BE2C (cell line): Measurements from ENCODE around the gene VEGFA.

Source experiments
- DNase-seq: peaks from one replicate; pipeline ENCODE4 v3.0.0-alpha.2; 2020
- H3K27me3 ChIP-seq: fragments of 250-450 bp; sonication (Bioruptor Pico); 2 replicates; pipeline ENCODE4 v1.5.1; 2020; ENCODE audit warnings: mild to moderate bottlenecking
- H3K36me3 ChIP-seq: fragments of 250-450 bp; sonication (Bioruptor Pico); 2 replicates; pipeline ENCODE4 v1.5.1; 2020; ENCODE audit warnings: mild to moderate bottlenecking
- H3K4me1 ChIP-seq: fragments of 250-450 bp; sonication (Bioruptor Pico); 2 replicates; pipeline ENCODE4 v1.5.1; 2020
- H3K4me3 ChIP-seq: 2 replicates; pipeline ENCODE4 v1.5.1; 2011; ENCODE audit warnings: low read depth, low read length
- H3K9me3 ChIP-seq: fragments of 250-450 bp; sonication (Bioruptor Pico); 2 replicates; pipeline ENCODE4 v1.5.1; 2020
- TF ChIP-seq, protein P1 (sequence below): IDR thresholded peaks from 2 replicates; pipeline ENCODE4 v1.5.1; 2012; ENCODE audit warnings: mild to moderate bottlenecking, low read depth, low read length

VEGFA gene

DNA sequence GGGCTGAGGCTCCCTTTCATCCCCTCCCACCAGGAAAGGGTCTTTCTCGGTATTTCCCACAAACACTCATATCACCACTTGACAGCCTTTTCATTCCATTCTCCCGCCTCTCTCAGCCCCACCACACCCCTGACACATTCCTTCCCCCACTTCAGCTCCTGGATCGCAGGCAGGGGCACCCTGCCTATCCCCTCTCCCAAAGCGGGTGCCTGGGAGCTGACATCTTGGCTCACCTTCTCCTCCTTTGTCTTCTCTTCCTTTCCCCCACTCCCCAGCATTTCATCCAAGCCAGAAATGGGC, 10.2 kb upstream of the VEGFA start:
- no peaks in the 10 kb centered on the region for H3K27me3 ChIP-seq
- TF ChIP-seq, protein P1, sequence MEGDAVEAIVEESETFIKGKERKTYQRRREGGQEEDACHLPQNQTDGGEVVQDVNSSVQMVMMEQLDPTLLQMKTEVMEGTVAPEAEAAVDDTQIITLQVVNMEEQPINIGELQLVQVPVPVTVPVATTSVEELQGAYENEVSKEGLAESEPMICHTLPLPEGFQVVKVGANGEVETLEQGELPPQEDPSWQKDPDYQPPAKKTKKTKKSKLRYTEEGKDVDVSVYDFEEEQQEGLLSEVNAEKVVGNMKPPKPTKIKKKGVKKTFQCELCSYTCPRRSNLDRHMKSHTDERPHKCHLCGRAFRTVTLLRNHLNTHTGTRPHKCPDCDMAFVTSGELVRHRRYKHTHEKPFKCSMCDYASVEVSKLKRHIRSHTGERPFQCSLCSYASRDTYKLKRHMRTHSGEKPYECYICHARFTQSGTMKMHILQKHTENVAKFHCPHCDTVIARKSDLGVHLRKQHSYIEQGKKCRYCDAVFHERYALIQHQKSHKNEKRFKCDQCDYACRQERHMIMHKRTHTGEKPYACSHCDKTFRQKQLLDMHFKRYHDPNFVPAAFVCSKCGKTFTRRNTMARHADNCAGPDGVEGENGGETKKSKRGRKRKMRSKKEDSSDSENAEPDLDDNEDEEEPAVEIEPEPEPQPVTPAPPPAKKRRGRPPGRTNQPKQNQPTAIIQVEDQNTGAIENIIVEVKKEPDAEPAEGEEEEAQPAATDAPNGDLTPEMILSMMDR: no peak

DNA sequence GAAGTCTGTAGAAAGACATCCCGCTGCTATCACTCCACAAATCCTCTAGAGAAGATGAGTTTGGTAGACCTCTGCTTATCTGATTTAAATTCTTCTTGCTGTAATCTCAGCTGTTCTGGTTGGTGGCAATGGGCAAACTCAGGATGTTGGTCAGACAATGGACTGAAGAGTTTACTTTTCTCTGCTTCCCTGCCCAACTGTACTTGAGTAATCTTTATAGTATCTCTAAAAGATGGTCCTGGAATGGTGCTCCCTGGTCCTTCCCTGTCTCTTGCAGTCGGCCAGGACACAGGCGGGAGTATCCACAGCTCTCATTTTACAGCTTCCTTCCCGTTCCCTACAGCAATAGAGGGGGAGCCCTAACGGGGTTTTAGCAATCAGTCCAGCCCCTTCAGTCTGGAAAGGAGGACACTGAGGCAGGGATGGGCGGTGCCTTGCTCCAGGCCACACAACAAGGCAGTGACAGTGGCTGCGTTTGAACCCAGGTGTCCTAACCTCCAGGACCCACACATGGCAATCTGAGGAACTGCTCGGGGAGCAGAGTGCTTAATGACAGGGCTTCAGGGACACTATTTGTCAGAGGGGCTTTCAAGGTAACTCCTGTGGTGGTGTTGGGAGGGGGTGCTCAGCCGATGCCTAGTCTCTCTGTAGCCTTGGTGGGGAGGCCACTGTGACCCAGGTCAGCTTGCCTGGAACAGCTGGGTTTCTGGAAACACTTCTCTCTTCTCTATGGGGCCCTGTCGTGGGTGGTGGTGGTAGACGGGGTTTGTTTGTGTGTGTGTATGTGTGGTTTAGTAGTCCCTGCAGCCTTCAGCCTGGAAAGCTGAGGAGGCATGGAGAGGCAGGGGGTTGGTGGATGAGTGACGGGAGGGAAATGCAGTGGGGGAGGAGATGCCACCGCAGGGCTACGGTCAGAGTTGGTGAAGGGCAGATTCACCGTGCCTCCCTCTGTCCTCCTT, 9.5 kb upstream of the VEGFA start:
- DNase-seq: no peak
- Histone ChIP-seq H3K9me3 (no peaks in the 10 kb centered on the region), H3K36me3 (no peaks in the 10 kb centered on the region), H3K4me3 (no peak overlapping the region), H3K27me3 (no peaks in the 10 kb centered on the region), H3K4me1 (no peaks in the 10 kb centered on the region)
- TF ChIP-seq, protein P1: no peak

More for the DNA sequence above, 10.2 kb upstream of the VEGFA start:
- Histone ChIP-seq H3K4me1 (no peaks in the 10 kb centered on the region), H3K9me3 (no peaks in the 10 kb centered on the region), H3K36me3 (no peaks in the 10 kb centered on the region), H3K4me3 (no peak overlapping the region)
- no peak for DNase-seq

- TF ChIP-seq, protein P1: no peak
- H3K27me3 ChIP-seq: no peaks in the 10 kb centered on the region
- DNase-seq: no peak
- no peaks in the 10 kb centered on the region for H3K9me3 ChIP-seq
- H3K4me1 ChIP-seq: no peaks in the 10 kb centered on the region
- no peaks in the 10 kb centered on the region for H3K36me3 ChIP-seq
- no peak overlapping the region for H3K4me3 ChIP-seq
These were observed 8.2 kb upstream of the VEGFA start for GRCh38 chr6:43761666-43762409.

GRCh38 chr6:43762410-43762768, 7.6 kb upstream of the VEGFA start:
- Histone ChIP-seq H3K4me3 (no peak overlapping the region), H3K9me3 (no peaks in the 10 kb centered on the region), H3K36me3 (no peaks in the 10 kb centered on the region), H3K27me3 (no peaks in the 10 kb centered on the region), H3K4me1 (no peaks in the 10 kb centered on the region)
- DNase-seq: no peak
- TF ChIP-seq, protein P1: no peak

GRCh38 chr6:43762966-43763695, 6.9 kb upstream of the VEGFA start:
- H3K9me3 ChIP-seq: no peaks in the 10 kb centered on the region
- H3K4me3 ChIP-seq: no peak overlapping the region
- H3K4me1 ChIP-seq: no peaks in the 10 kb centered on the region
- no peak for DNase-seq
- H3K36me3 ChIP-seq: no peaks in the 10 kb centered on the region
- H3K27me3 ChIP-seq: no peaks in the 10 kb centered on the region
- TF ChIP-seq, protein P1: no peak
